ENCODE measurements around the gene NET1. TPM values are rescaled to one million over a fixed set of nuclear protein-coding genes. Genes with fewer than 3 reads are reported as not detected.

NET1 gene
- total RNA-seq, 1 donor from 2014 or later: 22.5 TPM

- intact Hi-C loops (cut with micrococcal nuclease): no loop called here
- H3K4me1 Mint-ChIP-seq: peaks cover 9% of the 10 kb centered on the region
- no peak for TF ChIP-seq CTCF (IDR thresholded peaks at IDR 0.05)
- DNase-seq: no peak
- H3K4me3 Mint-ChIP-seq: no peak overlapping the region
- H3K27me3 Mint-ChIP-seq: peaks cover 1% of the 10 kb centered on the region
- no peaks in the 10 kb centered on the region for H3K36me3 Mint-ChIP-seq (ENCODE audit: low read depth)
- ATAC-seq (ENCODE audit: low read depth): no peak
- CTCF ChIA-PET: interaction anchor here (1.1 kb wide), 1 partner anchor 128 kb away, joined by 3 read pairs; no protein-coding TSS in a partner anchor
- no peaks in the 10 kb centered on the region for H3K9me3 Mint-ChIP-seq
- POLR2A ChIA-PET: no interaction called here
- no peak overlapping the region for H3K27ac Mint-ChIP-seq
These were observed 82.3 kb downstream of the NET1 start for GRCh38 chr10:5494611-5495010.

GRCh38 chr10:5496261-5497250 lies 84.2 kb downstream of the NET1 start:
- CTCF ChIA-PET: no interaction called here
- TF ChIP-seq CTCF (IDR thresholded peaks at IDR 0.05): no peak
- no peak for DNase-seq
- ATAC-seq (ENCODE audit: low read depth): no peak
- H3K36me3 Mint-ChIP-seq (ENCODE audit: low read depth): no peaks in the 10 kb centered on the region
- POLR2A ChIA-PET: no interaction called here
- intact Hi-C loops (cut with micrococcal nuclease): no loop called here
- no peak overlapping the region for H3K4me3 Mint-ChIP-seq
- no peaks in the 10 kb centered on the region for H3K9me3 Mint-ChIP-seq
- H3K4me1 Mint-ChIP-seq: no peaks in the 10 kb centered on the region
- H3K27ac Mint-ChIP-seq: no peak overlapping the region
- peaks cover 2% of the 10 kb centered on the region for H3K27me3 Mint-ChIP-seq

GRCh38 chr10:5497289-5497688 lies 84.9 kb downstream of the NET1 start:
- H3K4me3 Mint-ChIP-seq: no peak overlapping the region
- POLR2A ChIA-PET: no interaction called here
- CTCF ChIA-PET: no interaction called here
- H3K27me3 Mint-ChIP-seq: peaks cover 2% of the 10 kb centered on the region
- no peak overlapping the region for H3K27ac Mint-ChIP-seq
- H3K9me3 Mint-ChIP-seq: no peaks in the 10 kb centered on the region
- H3K4me1 Mint-ChIP-seq: no peaks in the 10 kb centered on the region
- no peak for TF ChIP-seq CTCF (IDR thresholded peaks at IDR 0.05)
- DNase-seq: no peak
- no peaks in the 10 kb centered on the region for H3K36me3 Mint-ChIP-seq (ENCODE audit: low read depth)
- ATAC-seq (ENCODE audit: low read depth): no peak
- intact Hi-C loops (cut with micrococcal nuclease): no loop called here

- Mint-ChIP-seq H3K27ac (no peak overlapping the region), H3K36me3 (ENCODE audit: low read depth) (no peaks in the 10 kb centered on the region), H3K9me3 (no peaks in the 10 kb centered on the region), H3K27me3 (peaks cover 2% of the 10 kb centered on the region), H3K4me1 (no peaks in the 10 kb centered on the region), H3K4me3 (no peak overlapping the region)
- ChIA-PET POLR2A (no interaction called here), CTCF (no interaction called here)
- DNase-seq: no peak
- intact Hi-C loops (cut with micrococcal nuclease): no loop called here
- no peak for ATAC-seq (ENCODE audit: low read depth)
- TF ChIP-seq CTCF (IDR thresholded peaks at IDR 0.05): no peak
These were observed 85.8 kb downstream of the NET1 start for GRCh38 chr10:5497948-5498730.

Data from activated B cell treated with CpG ODN at 0.5 μM for 24 hours (primary cell).